Endothelial cell of umbilical vein (primary cell): ENCODE results near the gene KCNJ2.

Experiments
- JUN ChIP-seq: IDR thresholded peaks from 2 replicates; pipeline ENCODE4 v1.6.1; 2011; ENCODE audit warnings: borderline replicate concordance, low read depth; ENCODE audit not compliant: insufficient read length, insufficient read depth
- MYC ChIP-seq: IDR thresholded peaks from one replicate; pipeline ENCODE4 v1.6.1; 2011; ENCODE audit warnings: mild to moderate bottlenecking, low read depth, low read length
- POLR2A ChIP-seq: IDR thresholded peaks from 2 replicates; pipeline ENCODE4 v1.6.1; 2012; ENCODE audit warnings: low read depth, mild to moderate bottlenecking, control low read depth, low read length
- POLR2AphosphoS5 ChIP-seq: IDR thresholded peaks from 2 replicates; pipeline ENCODE4 v1.6.1; 2012; ENCODE audit warnings: low read depth, mild to moderate bottlenecking, control low read depth, low read length, moderate library complexity; ENCODE audit not compliant: insufficient read depth
- TF ChIP-seq, protein P1 (sequence below), 2 donors: IDR thresholded peaks; 1 replicate in 1 of 2; 2 replicates in 1 of 2; pipeline ENCODE4 v1.5.1; 2011; ENCODE audit warnings: low read length in 2 of 2, mild to moderate bottlenecking in 2 of 2, moderate library complexity in 2 of 2, control low read depth in 1 of 2, inconsistent platforms in 1 of 2, low read depth in 1 of 2; ENCODE audit not compliant: insufficient read depth in 1 of 2; ENCODE audit errors: extremely low read depth in 1 of 2

DNA sequence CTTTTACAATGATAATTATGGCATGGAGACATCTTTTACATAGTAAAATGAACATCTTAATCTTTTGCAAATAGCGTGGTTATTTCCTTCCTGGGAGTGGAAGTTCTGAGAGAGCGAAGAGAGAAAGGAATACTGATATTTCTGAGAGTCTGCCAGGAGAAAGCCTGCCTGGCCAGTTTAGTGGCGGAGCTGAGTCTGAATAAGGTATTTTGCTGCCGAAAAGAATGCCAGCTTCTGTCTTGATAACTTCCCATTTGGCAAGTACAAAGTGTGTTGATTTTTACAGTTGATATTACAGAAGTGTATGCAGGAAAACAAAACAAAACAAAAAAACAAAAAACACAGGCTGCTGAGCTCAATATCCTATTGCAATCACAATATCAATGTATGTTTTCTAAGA, 55.9 kb downstream of the KCNJ2 start:
- no peak for TF ChIP-seq MYC
- no peak for TF ChIP-seq JUN
- no peak for TF ChIP-seq POLR2A
- TF ChIP-seq, protein P1, sequence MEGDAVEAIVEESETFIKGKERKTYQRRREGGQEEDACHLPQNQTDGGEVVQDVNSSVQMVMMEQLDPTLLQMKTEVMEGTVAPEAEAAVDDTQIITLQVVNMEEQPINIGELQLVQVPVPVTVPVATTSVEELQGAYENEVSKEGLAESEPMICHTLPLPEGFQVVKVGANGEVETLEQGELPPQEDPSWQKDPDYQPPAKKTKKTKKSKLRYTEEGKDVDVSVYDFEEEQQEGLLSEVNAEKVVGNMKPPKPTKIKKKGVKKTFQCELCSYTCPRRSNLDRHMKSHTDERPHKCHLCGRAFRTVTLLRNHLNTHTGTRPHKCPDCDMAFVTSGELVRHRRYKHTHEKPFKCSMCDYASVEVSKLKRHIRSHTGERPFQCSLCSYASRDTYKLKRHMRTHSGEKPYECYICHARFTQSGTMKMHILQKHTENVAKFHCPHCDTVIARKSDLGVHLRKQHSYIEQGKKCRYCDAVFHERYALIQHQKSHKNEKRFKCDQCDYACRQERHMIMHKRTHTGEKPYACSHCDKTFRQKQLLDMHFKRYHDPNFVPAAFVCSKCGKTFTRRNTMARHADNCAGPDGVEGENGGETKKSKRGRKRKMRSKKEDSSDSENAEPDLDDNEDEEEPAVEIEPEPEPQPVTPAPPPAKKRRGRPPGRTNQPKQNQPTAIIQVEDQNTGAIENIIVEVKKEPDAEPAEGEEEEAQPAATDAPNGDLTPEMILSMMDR (IDR thresholded peaks at IDR 0.05; ENCODE audit: extremely low read depth in 1 of 2, insufficient read depth in 1 of 2, low read depth in 1 of 2, low read length in 2 of 2), result no peak
- no peak for TF ChIP-seq POLR2AphosphoS5
